Hematopoietic multipotent progenitor cell treated with erythropoietin and hydrocortisone succinate and interleukin-3 and kit ligand, for 8 days (in vitro differentiated cells): ENCODE results near the gene MLXIP.
"Not testable (repeated sequence)": the region's sequence is repeated elsewhere in the genome, so short reads cannot be mapped to it uniquely, and the experiment has no call there.

Source experiments
- DNase-seq: peaks from one replicate; pipeline ENCODE4 v3.0.0-alpha.2; 2015

Gene MLXIP

GRCh38 chr12:122158700-122159285 lies 80.2 kb downstream of the MLXIP start:
- DNase-seq = no peak

GRCh38 chr12:122159882-122160281 lies 81.3 kb downstream of the MLXIP start:
- no peak for DNase-seq

- DNase-seq = no peak
Measured at GRCh38 chr12:122160761-122161160, 82.2 kb downstream of the MLXIP start.

GRCh38 chr12:122161682-122162081 lies 83.1 kb downstream of the MLXIP start:
- DNase-seq = no peak

GRCh38 chr12:122162976-122163375 lies 84.4 kb downstream of the MLXIP start:
- no peak for DNase-seq

GRCh38 chr12:122166422-122167349 lies 88.1 kb downstream of the MLXIP start:
- no peak for DNase-seq

GRCh38 chr12:122167356-122167925 lies 88.9 kb downstream of the MLXIP start:
- no peak for DNase-seq

- no peak for DNase-seq
Measured at GRCh38 chr12:122168492-122168891, 89.9 kb downstream of the MLXIP start.

GRCh38 chr12:122171399-122171798 lies 92.8 kb downstream of the MLXIP start:
- no peak for DNase-seq

GRCh38 chr12:122172262-122172939 lies 93.8 kb downstream of the MLXIP start:
- DNase-seq = no peak

GRCh38 chr12:122174155-122174845 lies 95.7 kb downstream of the MLXIP start, which contains the start of gene IL31:
IL31 (minus strand) TSS chr12:122174221; CDS start chr12:122174172, 49 bp downstream.
- no peak for DNase-seq

GRCh38 chr12:122176473-122176872 lies 97.9 kb downstream of the MLXIP start:
- DNase-seq = not testable (repeated sequence)

GRCh38 chr12:122182887-122183587 lies 104.5 kb downstream of the MLXIP start, which contains the start of gene LRRC43:
LRRC43 (plus strand) TSS chr12:122183123; CDS start chr12:122183145, 22 bp downstream.
- no peak for DNase-seq

- DNase-seq = no peak
Measured at GRCh38 chr12:122183588-122183940, 105.0 kb downstream of the MLXIP start.

GRCh38 chr12:122184517-122184916 lies 106.0 kb downstream of the MLXIP start:
- no peak for DNase-seq

- no peak for DNase-seq
Measured at GRCh38 chr12:122185079-122185478, 106.5 kb downstream of the MLXIP start.

GRCh38 chr12:122185494-122186082 lies 107.0 kb downstream of the MLXIP start:
- no peak for DNase-seq

GRCh38 chr12:122187466-122187865 lies 108.9 kb downstream of the MLXIP start:
- DNase-seq = no peak

- no peak for DNase-seq
Measured at GRCh38 chr12:122189626-122190475, 111.3 kb downstream of the MLXIP start.
